GM12872 (cell line): ENCODE results near the gene BRSK2.

Experiments used
- TF ChIP-seq, protein P1 (sequence below): IDR thresholded peaks from 3 replicates; pipeline ENCODE4 v1.5.1; 2011; ENCODE audit warnings: low read depth, mild to moderate bottlenecking, low read length, moderate library complexity; ENCODE audit not compliant: insufficient read depth

BRSK2 gene

GRCh38 chr11:1468473-1469066, 78.8 kb downstream of the BRSK2 start:
- TF ChIP-seq, protein P1, sequence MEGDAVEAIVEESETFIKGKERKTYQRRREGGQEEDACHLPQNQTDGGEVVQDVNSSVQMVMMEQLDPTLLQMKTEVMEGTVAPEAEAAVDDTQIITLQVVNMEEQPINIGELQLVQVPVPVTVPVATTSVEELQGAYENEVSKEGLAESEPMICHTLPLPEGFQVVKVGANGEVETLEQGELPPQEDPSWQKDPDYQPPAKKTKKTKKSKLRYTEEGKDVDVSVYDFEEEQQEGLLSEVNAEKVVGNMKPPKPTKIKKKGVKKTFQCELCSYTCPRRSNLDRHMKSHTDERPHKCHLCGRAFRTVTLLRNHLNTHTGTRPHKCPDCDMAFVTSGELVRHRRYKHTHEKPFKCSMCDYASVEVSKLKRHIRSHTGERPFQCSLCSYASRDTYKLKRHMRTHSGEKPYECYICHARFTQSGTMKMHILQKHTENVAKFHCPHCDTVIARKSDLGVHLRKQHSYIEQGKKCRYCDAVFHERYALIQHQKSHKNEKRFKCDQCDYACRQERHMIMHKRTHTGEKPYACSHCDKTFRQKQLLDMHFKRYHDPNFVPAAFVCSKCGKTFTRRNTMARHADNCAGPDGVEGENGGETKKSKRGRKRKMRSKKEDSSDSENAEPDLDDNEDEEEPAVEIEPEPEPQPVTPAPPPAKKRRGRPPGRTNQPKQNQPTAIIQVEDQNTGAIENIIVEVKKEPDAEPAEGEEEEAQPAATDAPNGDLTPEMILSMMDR, result no peak

- TF ChIP-seq, protein P1, result no peak
Measured at GRCh38 chr11:1469287-1469910, 79.7 kb downstream of the BRSK2 start.

DNA sequence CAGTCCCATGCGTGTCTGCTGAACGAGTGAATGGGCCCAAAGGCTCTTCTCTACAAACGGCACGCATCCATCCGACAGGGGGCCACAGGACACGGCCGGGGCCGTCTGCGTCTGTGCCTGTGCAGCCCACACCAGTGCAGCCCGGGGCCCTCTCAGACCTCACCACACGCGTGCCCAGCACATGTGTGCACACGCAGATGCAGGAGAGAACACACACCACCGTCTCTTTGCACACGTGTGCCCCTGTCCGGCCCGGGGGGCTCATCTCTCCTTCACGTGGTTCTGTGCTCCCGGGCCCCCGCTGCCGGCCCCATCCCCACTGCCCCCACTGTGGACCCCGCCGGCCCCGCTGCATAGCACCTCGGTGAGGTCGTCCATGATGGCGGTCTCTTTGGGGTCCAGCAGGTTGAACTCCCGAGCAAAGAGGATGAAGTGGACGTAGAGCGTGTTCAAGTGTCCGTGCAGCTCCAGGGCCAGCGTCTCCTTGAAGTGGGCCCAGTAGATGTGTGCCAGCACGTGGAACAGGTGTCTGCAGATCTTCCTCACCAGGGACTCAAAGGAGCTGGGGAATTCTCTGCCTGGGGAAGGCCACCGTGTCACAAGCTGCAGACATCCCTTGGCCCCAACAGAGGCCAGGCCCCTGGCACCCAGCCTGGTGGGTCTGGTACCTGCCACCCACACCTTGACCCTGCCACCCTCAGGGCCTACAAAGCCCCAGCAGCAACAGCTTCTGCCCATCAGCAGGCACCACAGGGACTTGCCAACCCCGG, 80.4 kb downstream of the BRSK2 start:
- TF ChIP-seq, protein P1, result no peak

GRCh38 chr11:1470681-1471611, 81.2 kb downstream of the BRSK2 start:
- TF ChIP-seq, protein P1, result no peak

DNA sequence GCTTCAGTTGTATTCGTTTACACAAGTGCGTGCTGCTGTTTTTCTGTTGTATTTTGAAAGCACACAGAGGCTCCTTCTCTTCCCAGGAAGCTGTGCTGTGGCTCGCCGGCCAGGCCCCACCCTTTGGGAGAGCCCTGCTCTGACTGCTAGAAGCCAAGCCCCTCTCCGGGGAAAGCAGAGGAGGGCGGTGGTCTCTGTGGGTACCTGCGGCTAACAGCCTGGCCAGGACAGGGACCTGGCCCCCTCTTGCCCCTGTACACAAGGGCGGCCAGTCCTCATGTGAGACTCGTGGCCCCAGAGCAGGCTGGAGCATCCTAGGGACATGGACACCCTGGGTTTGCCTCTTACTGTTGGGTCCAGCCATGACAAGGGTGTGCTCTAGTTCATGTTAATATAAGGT, 82.0 kb downstream of the BRSK2 start:
- TF ChIP-seq, protein P1, result no peak

GRCh38 chr11:1472180-1473005, 82.7 kb downstream of the BRSK2 start:
- TF ChIP-seq, protein P1, result no peak
